Putamen (tissue), 1 donor: ENCODE measurements around the gene MYL6B.
A peak's percentile ranks its signal among the peaks of the same experiment; 100 is the strongest.

Experiments
- DNase-seq: peaks from one replicate; pipeline ENCODE4 v3.0.0-alpha.2; 2016; ENCODE audit warnings: low spot score

MYL6B gene

GRCh38 chr12:56122637-56123036 lies 29.8 kb upstream of the MYL6B start:
- no peak for DNase-seq

- DNase-seq = no peak
Observed at GRCh38 chr12:56124133-56124532, 28.3 kb upstream of the MYL6B start.

- no peak for DNase-seq
Observed at GRCh38 chr12:56126732-56127239, 25.6 kb upstream of the MYL6B start.

GRCh38 chr12:56127485-56127887 lies 24.9 kb upstream of the MYL6B start:
- DNase-seq = no peak

GRCh38 chr12:56127888-56128669 lies 24.3 kb upstream of the MYL6B start, which contains the start of gene ESYT1:
ESYT1 (plus strand) TSS chr12:56128267; CDS start chr12:56128320, 53 bp downstream.
- DNase-seq = peak; percentile 98

GRCh38 chr12:56128670-56129205 lies 23.6 kb upstream of the MYL6B start:
- no peak for DNase-seq

- DNase-seq = no peak
Observed at GRCh38 chr12:56129206-56129941, 23.0 kb upstream of the MYL6B start.

GRCh38 chr12:56129942-56130495 lies 22.4 kb upstream of the MYL6B start:
- no peak for DNase-seq

- DNase-seq = no peak
Observed at GRCh38 chr12:56130876-56131275, 21.5 kb upstream of the MYL6B start.

GRCh38 chr12:56134897-56135296 lies 17.5 kb upstream of the MYL6B start:
- DNase-seq = no peak

- DNase-seq = no peak
Observed at GRCh38 chr12:56137853-56138571, 14.4 kb upstream of the MYL6B start.

GRCh38 chr12:56141946-56142784 lies 10.2 kb upstream of the MYL6B start:
- no peak for DNase-seq

- no peak for DNase-seq
Observed at GRCh38 chr12:56143217-56143616, 9.2 kb upstream of the MYL6B start.

GRCh38 chr12:56143870-56144269 lies 8.5 kb upstream of the MYL6B start:
- no peak for DNase-seq

GRCh38 chr12:56145217-56145616 lies 7.2 kb upstream of the MYL6B start:
- no peak for DNase-seq

- DNase-seq = no peak
Observed at GRCh38 chr12:56146492-56147460, 5.6 kb upstream of the MYL6B start.

- DNase-seq = no peak
Observed at GRCh38 chr12:56150563-56150962, 1.8 kb upstream of the MYL6B start.

GRCh38 chr12:56151672-56152131 lies 685 bp upstream of the MYL6B start:
- no peak for DNase-seq
